Measurements from ENCODE around the gene RIT1.
A peak's percentile ranks its signal among the peaks of the same experiment; 100 is the strongest.

The RIT1 gene

DNA sequence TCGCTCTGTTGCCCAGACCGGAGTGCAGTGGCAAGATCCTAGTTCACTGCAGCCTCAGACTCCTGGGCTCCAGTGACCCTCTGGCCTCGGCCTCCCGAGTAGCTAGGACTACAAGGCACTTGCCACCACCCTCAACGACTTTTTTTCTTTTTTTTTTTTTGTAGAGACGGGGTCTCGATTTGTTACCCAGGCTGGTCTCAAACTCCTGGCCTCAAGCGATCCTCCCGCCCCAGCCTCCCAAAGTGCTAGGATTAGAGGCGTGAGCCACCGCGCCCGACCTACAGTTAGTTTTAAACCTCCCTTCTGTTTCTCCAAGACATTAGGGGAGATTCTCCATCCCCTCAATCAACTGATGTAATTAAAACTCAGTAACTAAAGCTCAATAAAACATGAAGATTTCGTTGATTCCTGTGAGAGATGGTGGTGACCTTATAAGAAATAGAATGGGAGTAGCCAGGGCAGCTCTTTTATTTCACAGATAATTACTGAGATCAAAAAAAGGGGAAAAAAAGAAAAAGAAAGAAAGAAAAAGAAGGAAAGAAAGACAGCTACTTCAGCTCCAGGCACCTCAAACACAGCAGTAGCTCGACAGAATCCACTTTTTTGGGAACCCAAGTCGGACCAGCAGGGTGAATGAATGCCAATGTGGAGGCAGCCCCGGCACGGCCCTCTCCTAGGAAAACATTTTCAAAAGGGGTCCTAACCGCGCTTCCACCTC lies 54.7 kb downstream of the RIT1 start:
- no peak for DNase-seq

DNA sequence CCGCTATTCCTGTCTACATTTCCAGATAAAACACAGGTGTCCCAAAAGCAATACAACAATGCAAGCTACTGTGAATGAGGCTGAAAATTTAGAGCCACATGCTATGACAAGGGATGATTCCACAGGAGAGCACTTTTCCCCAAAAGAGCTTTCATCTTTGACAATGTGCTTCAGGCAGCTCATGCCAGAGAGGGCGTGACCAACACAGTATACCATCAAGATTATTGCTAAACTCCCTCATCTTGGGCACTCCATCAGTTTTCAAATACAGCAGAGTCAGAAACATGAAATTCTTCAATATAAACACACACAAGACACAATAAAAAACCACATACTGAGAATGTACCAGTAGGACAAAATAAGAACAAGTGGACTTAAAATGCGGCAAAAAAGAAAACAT lies 60.8 kb downstream of the RIT1 start:
- DNase-seq, result no peak

GRCh38 chr1:155847823-155848529 lies 63.2 kb downstream of the RIT1 start:
- peak in 1 of 2 donors; percentile 38 for DNase-seq
